Loucy (cell line): ENCODE data around the gene SYNE3.

ENCODE experiments used
- H2AFZ ChIP-seq: fragments of 200-600 bp; sonication (generic); 2 replicates; pipeline ENCODE4 v1.6.0; 2016; ENCODE audit warnings: antibody characterized with exemption, mild to moderate bottlenecking, low read length, moderate library complexity
- H3F3A ChIP-seq: fragments of 200-600 bp; 2 replicates; pipeline ENCODE4 v1.6.0; 2016; ENCODE audit warnings: antibody characterized with exemption, low read depth, mild to moderate bottlenecking
- H3K27me3 ChIP-seq: fragments of 200-600 bp; sonication (generic); 2 replicates; pipeline ENCODE4 v1.6.1; 2014; ENCODE audit warnings: low read length, mild to moderate bottlenecking; ENCODE audit not compliant: insufficient read depth, poor library complexity, severe bottlenecking
- H3K36me3 ChIP-seq: fragments of 200-600 bp; sonication (generic); 2 replicates; pipeline ENCODE4 v1.6.1; 2016; ENCODE audit warnings: low read length; ENCODE audit not compliant: insufficient read depth
- H3K4me1 ChIP-seq: fragments of 200-600 bp; sonication (generic); 2 replicates; pipeline ENCODE4 v1.5.1; 2014; ENCODE audit warnings: low read length, mild to moderate bottlenecking; ENCODE audit not compliant: insufficient read depth, poor library complexity, severe bottlenecking
- H3K4me2 ChIP-seq: fragments of 200-600 bp; sonication (generic); 2 replicates; pipeline ENCODE4 v1.6.0; 2014; ENCODE audit warnings: antibody characterized with exemption, low read length, low read depth, mild to moderate bottlenecking; ENCODE audit not compliant: poor library complexity, severe bottlenecking
- H3K4me3 ChIP-seq: fragments of 200-600 bp; sonication (generic); 2 replicates; pipeline ENCODE4 v1.5.1; 2014; ENCODE audit warnings: low read length, mild to moderate bottlenecking, mixed read lengths; ENCODE audit not compliant: poor library complexity, severe bottlenecking
- H3K79me2 ChIP-seq: fragments of 200-600 bp; sonication (generic); 2 replicates; pipeline ENCODE4 v1.6.1; 2014; ENCODE audit warnings: low read length; ENCODE audit not compliant: insufficient read depth
- H3K9ac ChIP-seq: fragments of 200-600 bp; sonication (generic); 2 replicates; pipeline ENCODE4 v1.6.0; 2014; ENCODE audit warnings: mild to moderate bottlenecking, low read depth, low read length, moderate library complexity; ENCODE audit not compliant: poor library complexity, severe bottlenecking
- H3K9me2 ChIP-seq: fragments of 200-600 bp; sonication (generic); replicated peaks from 2 replicates; pipeline ENCODE4 v1.6.1; 2016; ENCODE audit warnings: low read depth, low read length, mixed read lengths
- H3K9me3 ChIP-seq: fragments of 200-600 bp; sonication (generic); 2 replicates; pipeline ENCODE4 v1.6.1; 2014; ENCODE audit warnings: mild to moderate bottlenecking, antibody characterized with exemption, low read length, low read depth; ENCODE audit not compliant: insufficient read depth
- H4K20me1 ChIP-seq: fragments of 200-600 bp; sonication (generic); 2 replicates; pipeline ENCODE4 v1.6.0; 2014; ENCODE audit warnings: antibody characterized with exemption, low read length, mild to moderate bottlenecking; ENCODE audit not compliant: insufficient read depth, poor library complexity, severe bottlenecking
- EZH2phosphoT487 ChIP-seq: fragments of 200-600 bp; IDR thresholded peaks from 2 replicates; pipeline ENCODE4 v1.6.1; 2018; ENCODE audit warnings: antibody characterized with exemption, mild to moderate bottlenecking, moderate library complexity, borderline replicate concordance
- TF ChIP-seq, protein P1 (sequence below): fragments of 200-600 bp; sonication (generic); conservative IDR thresholded peaks from 2 replicates; pipeline ENCODE4 v1.5.1; 2014; ENCODE audit warnings: mild to moderate bottlenecking, antibody characterized with exemption, low read length

Gene SYNE3

DNA sequence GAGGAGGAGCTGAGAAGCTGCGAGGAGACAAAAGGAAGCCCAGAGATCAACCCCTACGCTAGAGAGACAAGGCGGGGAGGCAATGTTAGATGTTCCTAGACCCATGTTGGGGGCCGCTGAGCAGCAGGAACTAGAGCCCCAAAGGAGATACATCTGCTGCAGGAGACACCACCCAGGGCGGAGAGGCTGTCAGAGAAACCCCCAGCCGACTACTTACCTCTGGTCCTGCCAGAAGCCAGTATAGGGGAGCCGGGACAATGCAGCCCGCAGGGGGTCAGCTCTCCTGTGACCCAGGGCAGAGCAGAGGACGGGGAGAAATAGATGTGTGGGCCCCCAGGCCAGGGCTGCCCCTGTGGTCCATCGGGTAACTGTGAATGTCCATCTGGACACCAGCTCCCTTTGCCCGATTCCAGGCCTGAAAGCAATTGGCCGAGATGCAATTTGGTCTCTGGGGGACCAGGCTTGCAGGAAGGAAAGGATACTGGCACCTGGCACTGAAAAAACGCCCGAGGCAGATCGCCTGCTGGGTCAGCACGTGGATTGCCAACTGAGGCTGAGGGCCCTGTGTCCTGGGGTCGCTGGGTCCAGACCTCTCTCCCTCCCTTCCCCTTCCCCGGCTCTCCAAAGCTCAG lies 34.9 kb downstream of the SYNE3 start:
- peaks cover 23% of the 10 kb centered on the region for H3K4me1 ChIP-seq
- no peaks in the 10 kb centered on the region for H4K20me1 ChIP-seq
- no peak overlapping the region for H3K9ac ChIP-seq
- TF ChIP-seq, protein P1, sequence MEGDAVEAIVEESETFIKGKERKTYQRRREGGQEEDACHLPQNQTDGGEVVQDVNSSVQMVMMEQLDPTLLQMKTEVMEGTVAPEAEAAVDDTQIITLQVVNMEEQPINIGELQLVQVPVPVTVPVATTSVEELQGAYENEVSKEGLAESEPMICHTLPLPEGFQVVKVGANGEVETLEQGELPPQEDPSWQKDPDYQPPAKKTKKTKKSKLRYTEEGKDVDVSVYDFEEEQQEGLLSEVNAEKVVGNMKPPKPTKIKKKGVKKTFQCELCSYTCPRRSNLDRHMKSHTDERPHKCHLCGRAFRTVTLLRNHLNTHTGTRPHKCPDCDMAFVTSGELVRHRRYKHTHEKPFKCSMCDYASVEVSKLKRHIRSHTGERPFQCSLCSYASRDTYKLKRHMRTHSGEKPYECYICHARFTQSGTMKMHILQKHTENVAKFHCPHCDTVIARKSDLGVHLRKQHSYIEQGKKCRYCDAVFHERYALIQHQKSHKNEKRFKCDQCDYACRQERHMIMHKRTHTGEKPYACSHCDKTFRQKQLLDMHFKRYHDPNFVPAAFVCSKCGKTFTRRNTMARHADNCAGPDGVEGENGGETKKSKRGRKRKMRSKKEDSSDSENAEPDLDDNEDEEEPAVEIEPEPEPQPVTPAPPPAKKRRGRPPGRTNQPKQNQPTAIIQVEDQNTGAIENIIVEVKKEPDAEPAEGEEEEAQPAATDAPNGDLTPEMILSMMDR, result no peak
- H3K9me2 ChIP-seq, result no peaks in the 10 kb centered on the region
- H3K9me3 ChIP-seq, result no peaks in the 10 kb centered on the region
- no peak overlapping the region for H3K4me2 ChIP-seq
- H3K4me3 ChIP-seq, result no peak overlapping the region
- no peaks in the 10 kb centered on the region for H3K27me3 ChIP-seq
- H3K36me3 ChIP-seq, result no peaks in the 10 kb centered on the region
- H3F3A ChIP-seq, result no peaks in the 10 kb centered on the region
- no peak overlapping the region for H2AFZ ChIP-seq
- no peaks in the 10 kb centered on the region for H3K79me2 ChIP-seq

DNA sequence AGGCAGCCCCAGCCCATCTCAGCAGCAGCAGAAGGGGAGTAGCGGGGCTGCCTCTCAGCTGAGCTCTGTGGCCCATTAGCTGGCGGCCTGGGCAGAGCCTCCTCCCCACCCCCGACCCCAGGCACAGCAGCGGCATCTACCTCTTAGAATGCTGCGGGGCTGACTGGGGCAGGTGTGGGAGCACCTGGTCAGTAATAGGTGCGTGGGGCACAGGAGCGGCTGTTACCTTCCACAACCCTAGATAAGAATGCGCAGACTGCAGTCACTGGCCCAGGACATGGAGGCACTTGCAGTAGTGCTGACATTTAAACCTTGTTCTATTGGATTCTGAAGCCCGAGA lies 35.6 kb downstream of the SYNE3 start:
- Histone ChIP-seq H3K4me1 (peaks cover 23% of the 10 kb centered on the region), H3K9me3 (no peaks in the 10 kb centered on the region), H3K79me2 (no peaks in the 10 kb centered on the region)

GRCh38 chr14:95480109-95480886 lies 36.2 kb downstream of the SYNE3 start:
- Histone ChIP-seq H3F3A (no peaks in the 10 kb centered on the region), H4K20me1 (no peaks in the 10 kb centered on the region), H3K4me3 (no peak overlapping the region), H3K9me2 (no peaks in the 10 kb centered on the region), H3K27me3 (no peaks in the 10 kb centered on the region), H3K4me2 (no peak overlapping the region), H3K36me3 (no peaks in the 10 kb centered on the region), H3K9ac (no peak overlapping the region), H3K9me3 (no peaks in the 10 kb centered on the region), H3K79me2 (no peaks in the 10 kb centered on the region), H3K4me1 (peaks cover 28% of the 10 kb centered on the region), H2AFZ (no peak overlapping the region)
- TF ChIP-seq, protein P1, result no peak
- TF ChIP-seq EZH2phosphoT487, result no peak

More for the DNA sequence above, 35.6 kb downstream of the SYNE3 start:
- no peaks in the 10 kb centered on the region for H3K27me3 ChIP-seq
- H3K9me2 ChIP-seq, result no peaks in the 10 kb centered on the region
- TF ChIP-seq, protein P1, result no peak
- TF ChIP-seq EZH2phosphoT487, result no peak
- H4K20me1 ChIP-seq, result no peaks in the 10 kb centered on the region
- no peak overlapping the region for H3K4me3 ChIP-seq
- H3K36me3 ChIP-seq, result no peaks in the 10 kb centered on the region
- no peak overlapping the region for H3K9ac ChIP-seq
- no peak overlapping the region for H3K4me2 ChIP-seq
- H3F3A ChIP-seq, result no peaks in the 10 kb centered on the region
- H2AFZ ChIP-seq, result no peak overlapping the region
